ENCODE results near the gene KMT5B. TPM values are rescaled to one million over a fixed set of nuclear protein-coding genes. Genes with fewer than 3 reads are reported as not detected.
A peak's percentile ranks its signal among the peaks of the same experiment; 100 is the strongest.

KMT5B gene
- total and polyA plus RNA-seq, 2 of the 13 experiments (the other 11 are each of a cell fraction or from before 2014, with no cell fraction given), result 17.6 to 23.7 TPM

- TF ChIP-seq ZXDC (CRISPR knock-in tag; IDR thresholded peaks at IDR 0.05) (no peak), SRY (CRISPR knock-in tag; IDR thresholded peaks at IDR 0.05) (no peak), RCOR2 (CRISPR knock-in tag; IDR thresholded peaks at IDR 0.05) (peak; percentile 43; the same call in 1 of the 2 replicates), ZNF574 (CRISPR knock-in tag; IDR thresholded peaks at IDR 0.05) (no peak), TBX3 (IDR thresholded peaks at IDR 0.05; ENCODE audit: borderline replicate concordance) (no peak), NFE2 (CRISPR knock-in tag; IDR thresholded peaks at IDR 0.05) (no peak), KLF12 (CRISPR knock-in tag; IDR thresholded peaks at IDR 0.05; ENCODE audit: borderline replicate concordance) (no peak), ZNF251 (CRISPR knock-in tag; IDR thresholded peaks at IDR 0.05) (no peak), ZSCAN12 (CRISPR knock-in tag; IDR thresholded peaks at IDR 0.05) (no peak), GABPB1 (CRISPR knock-in tag; IDR thresholded peaks at IDR 0.05) (no peak), THAP9 (CRISPR knock-in tag; IDR thresholded peaks at IDR 0.05; ENCODE audit: borderline replicate concordance) (no peak), SETDB1 (CRISPR knock-in tag; IDR thresholded peaks at IDR 0.05; ENCODE audit: borderline replicate concordance) (no peak), HBP1 (CRISPR knock-in tag; IDR thresholded peaks at IDR 0.05; ENCODE audit: low read depth) (no peak), MLXIP (CRISPR knock-in tag; IDR thresholded peaks at IDR 0.05; ENCODE audit: borderline replicate concordance) (no peak), ETV5 (CRISPR knock-in tag; IDR thresholded peaks at IDR 0.05; ENCODE audit: borderline replicate concordance) (no peak)
Measured at GRCh38 chr11:68137833-68138232, 75.3 kb downstream of the KMT5B start (continued).

All from HepG2 (cell line).